Stomach (tissue), 4 donors: ENCODE results near the gene MAPKAPK3.

Experiments
- CTCF ChIP-seq, 7 experiments: fragments of 450-650 bp in 4 of 7; fragments of 200-600 bp in 3 of 7; sonication (generic) in 3 of 7; IDR thresholded peaks; one replicate each; pipeline ENCODE4 v1.5.1; 2016 to 2019; ENCODE audit warnings: antibody characterized with exemption in 7 of 7, control low read depth in 2 of 7, mild to moderate bottlenecking in 1 of 7
- EP300 ChIP-seq: sonication (generic); formaldehyde crosslinking; IDR thresholded peaks from one replicate; pipeline ENCODE4 v1.6.1; 2017; ENCODE audit warnings: antibody characterized with exemption
- POLR2A ChIP-seq, 4 donors: fragments of 450-650 bp; IDR thresholded peaks; one replicate each; pipeline ENCODE4 v1.6.1; 2016; ENCODE audit warnings: antibody characterized with exemption in 4 of 4, control low read depth in 2 of 4, mild to moderate bottlenecking in 1 of 4, moderate library complexity in 1 of 4
- POLR2AphosphoS5 ChIP-seq, 3 donors: sonication (generic); formaldehyde crosslinking; IDR thresholded peaks; one replicate each; pipeline ENCODE4 v1.6.1; 2016; ENCODE audit warnings: antibody characterized with exemption in 3 of 3

GRCh38 chr3:50574444-50574831 lies 42.5 kb upstream of the MAPKAPK3 start:
- TF ChIP-seq POLR2AphosphoS5 (IDR thresholded peaks at IDR 0.05), result no peak
- TF ChIP-seq CTCF (IDR thresholded peaks at IDR 0.05), result no peak
- no peak for TF ChIP-seq POLR2A (IDR thresholded peaks at IDR 0.05)
- TF ChIP-seq EP300, result no peak
